Natural killer cell (primary cell): ENCODE data around the gene DLGAP3. TPM values are rescaled to one million over a fixed set of nuclear protein-coding genes. Genes with fewer than 3 reads are reported as not detected.

Experiments
- ATAC-seq, 3 donors: fragments of 150-1000 bp in 2 of 3; fragments of 200-7000 bp in 1 of 3; cut with Tn5 transposase; 1 replicate in 1 of 3; 2 replicates in 2 of 3; pipeline ENCODE4 v1.10.0; 2021; ENCODE audit warnings: mild to moderate bottlenecking in 2 of 3, moderate library complexity in 2 of 3
- DNase-seq, 2 donors: peaks; one replicate each; pipeline versions ENCODE4 v3.0.0 to v3.0.0-alpha.2; 2013 to 2021; ENCODE audit warnings: mixed read lengths in 1 of 2
- H3K27ac ChIP-seq: one replicate; pipeline ENCODE4 v1.5.1; 2013; ENCODE audit warnings: mild to moderate bottlenecking, low read length
- H3K27me3 ChIP-seq: one replicate; pipeline ENCODE4 v1.6.1; 2013; ENCODE audit warnings: low read length; ENCODE audit not compliant: control insufficient read depth, insufficient read depth
- H3K36me3 ChIP-seq: one replicate; pipeline ENCODE4 v1.6.1; 2013; ENCODE audit warnings: low read length; ENCODE audit not compliant: control insufficient read depth, insufficient read depth
- H3K4me1 ChIP-seq: one replicate; pipeline ENCODE4 v1.6.1; 2013; ENCODE audit warnings: low read length; ENCODE audit not compliant: control insufficient read depth, insufficient read depth
- H3K4me3 ChIP-seq: one replicate; pipeline ENCODE4 v1.5.1; 2013; ENCODE audit warnings: low read length
- H3K9me3 ChIP-seq: one replicate; pipeline ENCODE4 v1.6.1; 2013; ENCODE audit warnings: low read length; ENCODE audit not compliant: control insufficient read depth, insufficient read depth
- H3K27ac Mint-ChIP-seq, 2 donors: one replicate each; pipeline ENCODE4 v1.8.0; 2022; ENCODE audit warnings: mild to moderate bottlenecking in 2 of 2, mixed read lengths in 2 of 2, moderate library complexity in 1 of 2
- H3K27me3 Mint-ChIP-seq, 2 donors: one replicate each; pipeline ENCODE4 v1.8.0; 2022; ENCODE audit warnings: low read depth in 2 of 2, mixed read lengths in 2 of 2
- H3K36me3 Mint-ChIP-seq: one replicate; pipeline ENCODE4 v1.8.0; 2022; ENCODE audit warnings: mixed read lengths
- H3K4me1 Mint-ChIP-seq, 2 donors: one replicate each; pipeline ENCODE4 v1.8.0; 2022; ENCODE audit warnings: mixed read lengths in 2 of 2
- H3K4me3 Mint-ChIP-seq: one replicate; pipeline ENCODE4 v1.8.0; 2022; ENCODE audit warnings: mild to moderate bottlenecking, moderate library complexity, mixed read lengths
- H3K9me3 Mint-ChIP-seq, 2 donors: one replicate each; pipeline ENCODE4 v1.8.0; 2022; ENCODE audit warnings: mixed read lengths in 2 of 2
- CTCF ChIP-seq: fragments of 200-600 bp; IDR thresholded peaks from one replicate; pipeline ENCODE4 v1.8.0; 2022; ENCODE audit warnings: antibody characterized with exemption
- WGBS: methylation state at CpG from one replicate; pipeline ENCODE4 v1.1.7; 2013; ENCODE audit warnings: missing lambda C conversion rate; ENCODE audit not compliant: insufficient coverage; 5-methylcytosine and 5-hydroxymethylcytosine counted together
- intact Hi-C: fragments of 100-400 bp; cut with micrococcal nuclease; formaldehyde crosslinking; loops from one replicate; pipeline ENCODE4 v1.14.2; 2022
- total RNA-seq, 4 donors: library from RNA; stranded (reverse); fragments of 120-200 nt in 1 of 4; gene quantifications; one replicate each; pipeline versions ENCODE4 v1.2.3 to v1.2.4, GENCODE V29; 2013 to 2022

Gene DLGAP3
- total RNA-seq, 3 donors from 2014 or later (not counting 1 experiment from before 2014, with no cell fraction given) = 0.33 to 0.38 (median 0.36) TPM

GRCh38 chr1:34865573-34865972 is 63.9 kb downstream of the DLGAP3 start:
- no peaks in the 10 kb centered on the region for H3K9me3 ChIP-seq
- Mint-ChIP-seq H3K27me3 (no peaks in the 10 kb centered on the region), H3K27ac (peak overlapping the region in 1 of 2 donors; percentile 73), H3K36me3 (no peaks in the 10 kb centered on the region), H3K9me3 (no peaks in the 10 kb centered on the region), H3K4me1 (peaks cover 34 to 41% of the 10 kb centered on the region in 2 donors), H3K4me3 (peak overlapping the region; percentile 55)
- WGBS = 19% methylated on average over 25 of the region's 25 CpGs
- intact Hi-C loops = loop anchor here (10.0 kb wide), 1 partner anchor 329 kb away; the partner anchor contains the start of gene SFPQ
- DNase-seq (no peak), ATAC-seq (no peak)
- no peaks in the 10 kb centered on the region for H3K27me3 ChIP-seq
- no peaks in the 10 kb centered on the region for H3K36me3 ChIP-seq
- peaks cover 44% of the 10 kb centered on the region for H3K4me1 ChIP-seq
- peak overlapping the region; percentile 86 for H3K27ac ChIP-seq
- peak overlapping the region; percentile 76 for H3K4me3 ChIP-seq
- TF ChIP-seq CTCF = no peak

- Mint-ChIP-seq H3K36me3 (no peaks in the 10 kb centered on the region), H3K4me3 (peak overlapping the region; percentile 55), H3K4me1 (peaks cover 39 to 49% of the 10 kb centered on the region in 2 donors), H3K27me3 (no peaks in the 10 kb centered on the region), H3K27ac (peak overlapping the region; percentile 73 to 83), H3K9me3 (no peaks in the 10 kb centered on the region)
- Histone ChIP-seq H3K4me1 (peaks cover 50% of the 10 kb centered on the region), H3K27ac (peak overlapping the region; percentile 12), H3K36me3 (no peaks in the 10 kb centered on the region), H3K9me3 (no peaks in the 10 kb centered on the region), H3K4me3 (no peak overlapping the region), H3K27me3 (no peaks in the 10 kb centered on the region)
- ATAC-seq = no peak
- no peak for TF ChIP-seq CTCF
- intact Hi-C loops = loop anchor here (10.0 kb wide), 1 partner anchor 330 kb away; the partner anchor contains the start of gene SFPQ
- WGBS = 97% methylated on average over 8 of the region's 8 CpGs
- DNase-seq = peak in 1 of 2 donors; percentile 16
Measured at GRCh38 chr1:34864759-34865158, 64.7 kb downstream of the DLGAP3 start.

DNA sequence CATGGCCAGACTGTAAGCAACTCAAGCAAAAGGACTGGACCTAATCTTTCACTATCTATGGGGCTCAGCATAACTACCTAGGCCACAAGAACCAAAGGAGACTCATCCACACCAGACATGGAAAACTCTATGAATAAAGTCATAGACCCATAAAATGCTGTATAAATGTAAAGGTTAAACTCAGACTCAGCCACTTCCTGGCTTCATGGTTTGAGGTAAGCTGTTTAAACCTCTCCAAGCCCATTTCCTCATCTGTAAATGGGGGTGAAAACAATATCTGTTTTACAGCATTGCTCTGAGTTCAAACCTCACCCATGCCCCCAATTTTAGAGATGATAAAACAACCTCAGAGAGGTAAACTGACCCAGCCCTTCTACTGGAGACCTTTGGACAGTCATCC is 65.9 kb downstream of the DLGAP3 start:
- peak in 1 of 2 donors; percentile 42 for DNase-seq
- intact Hi-C loops = loop anchor here (10.0 kb wide), 1 partner anchor 331 kb away; the partner anchor contains the start of gene SFPQ
- ATAC-seq = no peak

More for the DNA sequence above, 65.9 kb downstream of the DLGAP3 start:
- H3K36me3 Mint-ChIP-seq = no peaks in the 10 kb centered on the region
- peak overlapping the region; percentile 73 to 83 for H3K27ac Mint-ChIP-seq
- Histone ChIP-seq H3K4me3 (no peak overlapping the region), H3K9me3 (no peaks in the 10 kb centered on the region), H3K27me3 (no peaks in the 10 kb centered on the region), H3K36me3 (no peaks in the 10 kb centered on the region), H3K4me1 (peaks cover 58% of the 10 kb centered on the region), H3K27ac (peak overlapping the region; percentile 12)
- peak overlapping the region; percentile 55 for H3K4me3 Mint-ChIP-seq
- no peaks in the 10 kb centered on the region for H3K27me3 Mint-ChIP-seq
- no peaks in the 10 kb centered on the region for H3K9me3 Mint-ChIP-seq
- no peak for TF ChIP-seq CTCF
- H3K4me1 Mint-ChIP-seq = peaks cover 47 to 60% of the 10 kb centered on the region in 2 donors
